Gastroesophageal sphincter (tissue), 4 donors: ENCODE measurements around the gene TMEM175. TPM values are rescaled to one million over a fixed set of nuclear protein-coding genes. Genes with fewer than 3 reads are reported as not detected.

Source experiments
- ATAC-seq: fragments of 150-250 bp; one replicate; pipeline ENCODE4 v1.9.1; 2016; ENCODE audit warnings: mild to moderate bottlenecking, moderate library complexity
- H3K27ac ChIP-seq, 4 donors: fragments of 200-600 bp; sonication (generic) in 3 of 4; 1 replicate in 3 of 4; 2 replicates in 1 of 4; pipeline ENCODE4 v1.5.1; 2016 to 2019
- H3K27me3 ChIP-seq: fragments of 200-600 bp; sonication (generic); one replicate; pipeline ENCODE4 v1.5.1; 2019
- H3K36me3 ChIP-seq, 2 donors: fragments of 200-600 bp; sonication (generic); one replicate each; pipeline ENCODE4 v1.5.1; 2019; ENCODE audit warnings: control low read depth in 1 of 2
- H3K4me1 ChIP-seq, 3 donors: fragments of 200-600 bp; sonication (generic); 1 replicate in 2 of 3; 2 replicates in 1 of 3; pipeline ENCODE4 v1.5.1; 2016 to 2019; ENCODE audit warnings: control low read depth in 2 of 3
- H3K4me3 ChIP-seq, 2 donors: fragments of 200-600 bp; sonication (generic); one replicate each; pipeline ENCODE4 v1.5.1; 2019; ENCODE audit warnings: mild to moderate bottlenecking in 1 of 2, moderate library complexity in 1 of 2
- H3K9me3 ChIP-seq, 3 donors: fragments of 200-600 bp; sonication (generic); one replicate each; pipeline ENCODE4 v1.5.1; 2017 to 2019; ENCODE audit warnings: control low read depth in 2 of 3
- EP300 ChIP-seq: sonication (generic); formaldehyde crosslinking; IDR thresholded peaks from one replicate; pipeline ENCODE4 v1.6.1; 2017; ENCODE audit warnings: antibody characterized with exemption, mild to moderate bottlenecking
- POLR2A ChIP-seq, 2 donors: fragments of 450-650 bp; IDR thresholded peaks; one replicate each; pipeline ENCODE4 v1.6.1; 2017; ENCODE audit warnings: antibody characterized with exemption in 2 of 2, mild to moderate bottlenecking in 2 of 2, moderate library complexity in 1 of 2
- POLR2AphosphoS5 ChIP-seq: sonication (generic); formaldehyde crosslinking; IDR thresholded peaks from one replicate; pipeline ENCODE4 v1.6.1; 2017; ENCODE audit warnings: antibody characterized with exemption
- WGBS, 2 donors: methylation state at CpG; one replicate each; pipeline ENCODE4 v1.1.5; 2018; ENCODE audit warnings: low coverage in 1 of 2; 5-methylcytosine and 5-hydroxymethylcytosine counted together
- total RNA-seq, 4 donors: library from RNA; depleted of rRNA; stranded (reverse); fragments of >200 nt; gene quantifications; one replicate each; pipeline ENCODE4 v1.1.0, GENCODE V29; 2016
- TF ChIP-seq, protein P1 (sequence below), 4 experiments: fragments of 200-600 bp in 2 of 4; fragments of 450-650 bp in 2 of 4; sonication (generic) in 1 of 4; IDR thresholded peaks; one replicate each; pipeline ENCODE4 v1.5.1; 2017 to 2019; ENCODE audit warnings: antibody characterized with exemption in 4 of 4, mild to moderate bottlenecking in 2 of 4, moderate library complexity in 2 of 4

The TMEM175 gene
- total RNA-seq, 4 donors from 2014 or later = 21.7 to 40.3 (median 24.2) TPM

DNA sequence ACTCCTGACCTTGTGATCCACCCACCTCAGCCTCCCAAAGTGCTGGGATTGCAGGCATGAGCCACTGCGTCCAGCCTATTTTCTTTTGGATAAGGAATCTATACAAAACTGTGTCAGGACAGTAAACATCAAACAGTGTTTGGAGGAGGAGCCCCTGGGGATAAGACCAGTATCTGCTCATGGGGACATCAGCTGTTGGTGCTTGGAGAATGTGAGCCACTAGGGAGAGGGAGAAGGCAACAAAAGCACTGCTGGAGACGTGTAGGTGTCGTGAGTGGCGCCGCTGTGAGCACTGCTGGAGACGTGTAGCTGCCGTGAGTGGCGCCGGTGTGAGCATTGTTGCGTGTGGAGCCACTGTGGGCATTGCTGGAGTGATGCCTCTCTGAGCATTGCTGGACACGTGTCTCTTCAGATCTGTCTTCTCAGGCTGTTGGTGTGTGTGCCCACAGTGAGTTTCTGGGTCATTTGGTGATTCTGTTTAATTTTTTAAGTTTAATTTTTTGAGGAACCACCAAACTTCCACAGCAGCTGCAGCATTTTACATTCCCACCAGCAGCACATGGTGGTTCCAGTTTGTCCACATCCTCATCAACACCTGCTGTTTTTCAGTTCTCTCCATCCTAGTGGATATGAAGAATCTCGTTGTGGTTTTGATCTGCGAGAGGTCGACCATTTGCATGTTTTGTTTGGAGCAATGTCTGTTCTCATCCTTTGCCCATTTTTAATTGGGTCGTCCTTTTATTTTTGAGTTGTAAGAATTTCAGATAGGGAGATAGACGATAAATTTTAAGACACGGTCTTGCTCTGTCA is 22.2 kb downstream of the TMEM175 start:
- no peak for TF ChIP-seq POLR2AphosphoS5
- TF ChIP-seq, protein P1, sequence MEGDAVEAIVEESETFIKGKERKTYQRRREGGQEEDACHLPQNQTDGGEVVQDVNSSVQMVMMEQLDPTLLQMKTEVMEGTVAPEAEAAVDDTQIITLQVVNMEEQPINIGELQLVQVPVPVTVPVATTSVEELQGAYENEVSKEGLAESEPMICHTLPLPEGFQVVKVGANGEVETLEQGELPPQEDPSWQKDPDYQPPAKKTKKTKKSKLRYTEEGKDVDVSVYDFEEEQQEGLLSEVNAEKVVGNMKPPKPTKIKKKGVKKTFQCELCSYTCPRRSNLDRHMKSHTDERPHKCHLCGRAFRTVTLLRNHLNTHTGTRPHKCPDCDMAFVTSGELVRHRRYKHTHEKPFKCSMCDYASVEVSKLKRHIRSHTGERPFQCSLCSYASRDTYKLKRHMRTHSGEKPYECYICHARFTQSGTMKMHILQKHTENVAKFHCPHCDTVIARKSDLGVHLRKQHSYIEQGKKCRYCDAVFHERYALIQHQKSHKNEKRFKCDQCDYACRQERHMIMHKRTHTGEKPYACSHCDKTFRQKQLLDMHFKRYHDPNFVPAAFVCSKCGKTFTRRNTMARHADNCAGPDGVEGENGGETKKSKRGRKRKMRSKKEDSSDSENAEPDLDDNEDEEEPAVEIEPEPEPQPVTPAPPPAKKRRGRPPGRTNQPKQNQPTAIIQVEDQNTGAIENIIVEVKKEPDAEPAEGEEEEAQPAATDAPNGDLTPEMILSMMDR (IDR thresholded peaks at IDR 0.05) = no peak
- TF ChIP-seq POLR2A (IDR thresholded peaks at IDR 0.05) = no peak
- TF ChIP-seq EP300 = no peak

DNA sequence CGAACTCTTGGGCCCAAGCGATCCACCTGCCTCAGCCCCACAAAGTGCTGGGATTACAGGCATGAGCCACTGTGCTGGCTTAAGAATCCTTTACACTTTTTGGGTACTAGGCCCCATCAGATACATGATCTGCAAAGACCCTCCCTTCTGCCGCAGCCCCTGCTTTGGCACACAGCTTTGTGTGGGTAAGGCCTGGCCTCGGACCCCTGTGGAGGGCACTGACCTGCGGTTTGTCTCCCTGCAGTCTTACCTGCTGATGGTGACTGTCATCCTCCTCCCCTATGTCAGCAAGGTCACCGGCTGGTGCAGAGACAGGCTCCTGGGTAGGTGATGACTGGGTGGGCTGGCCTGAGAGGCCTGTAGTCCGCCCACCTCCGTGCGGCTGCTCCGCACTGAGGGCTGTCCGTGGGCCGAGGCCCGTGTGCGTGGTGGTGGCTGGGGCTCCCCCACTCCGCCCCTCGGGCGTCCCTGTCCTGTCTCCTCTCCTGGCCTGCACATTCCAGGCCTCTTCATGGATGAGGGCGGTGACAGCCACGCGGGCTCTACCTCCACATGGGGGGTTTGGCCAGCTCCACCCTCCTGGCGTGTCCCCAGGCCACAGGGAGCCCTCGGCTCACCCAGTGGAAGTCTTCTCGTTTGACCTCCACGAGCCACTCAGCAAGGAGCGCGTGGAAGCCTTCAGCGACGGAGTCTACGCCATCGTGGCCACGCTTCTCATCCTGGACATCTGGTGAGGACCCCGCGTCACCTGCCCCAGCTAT is 23.1 kb downstream of the TMEM175 start:
- no peaks in the 10 kb centered on the region for H3K27me3 ChIP-seq
- no peaks in the 10 kb centered on the region for H3K4me1 ChIP-seq
- peaks cover 0 to 96% of the 10 kb centered on the region in 2 donors for H3K36me3 ChIP-seq
- no peak for ATAC-seq
- no peak overlapping the region for H3K4me3 ChIP-seq
- H3K9me3 ChIP-seq = no peaks in the 10 kb centered on the region
- no peak overlapping the region for H3K27ac ChIP-seq
- 86 to 97% methylated on average over 3 to 4 of the region's 33 CpGs for WGBS, 2 donors
- TF ChIP-seq POLR2AphosphoS5 = no peak

More for the DNA sequence above, 22.2 kb downstream of the TMEM175 start:
- Histone ChIP-seq H3K9me3 (no peaks in the 10 kb centered on the region), H3K4me3 (no peak overlapping the region), H3K27ac (no peak overlapping the region), H3K4me1 (no peaks in the 10 kb centered on the region), H3K27me3 (no peaks in the 10 kb centered on the region), H3K36me3 (peaks cover 0 to 87% of the 10 kb centered on the region in 2 donors)
- no peak for ATAC-seq
- 88 to 94% methylated on average over 12 to 16 of the region's 17 CpGs for WGBS, 2 donors

DNA sequence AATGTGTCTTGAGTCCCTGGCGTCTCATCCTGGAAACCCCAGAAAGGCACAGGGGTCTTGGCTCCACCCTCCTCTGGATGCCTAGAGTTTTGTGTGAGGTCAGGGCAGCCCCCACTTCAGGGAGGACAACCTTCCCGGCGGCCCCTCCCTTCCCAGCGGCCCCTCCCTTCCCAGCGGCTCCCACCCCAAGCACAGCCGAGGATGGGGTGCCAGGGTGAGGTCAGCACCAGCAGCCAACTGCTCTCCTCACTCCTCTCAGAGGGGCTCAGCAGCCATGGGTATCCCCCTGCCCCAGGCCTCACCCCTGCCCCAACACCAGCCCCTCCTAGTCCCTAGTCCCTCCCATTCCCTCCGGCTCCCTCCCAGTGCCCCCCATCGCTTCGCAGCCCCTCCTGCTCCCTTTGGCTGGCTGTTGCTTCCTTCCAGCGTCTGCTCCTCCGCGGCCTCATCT is 23.7 kb downstream of the TMEM175 start:
- H3K36me3 ChIP-seq = peaks cover 0 to 98% of the 10 kb centered on the region in 2 donors
- WGBS, 2 donors = 80 to 95% methylated on average over 6 to 7 of the region's 12 CpGs
- ATAC-seq = no peak

DNA sequence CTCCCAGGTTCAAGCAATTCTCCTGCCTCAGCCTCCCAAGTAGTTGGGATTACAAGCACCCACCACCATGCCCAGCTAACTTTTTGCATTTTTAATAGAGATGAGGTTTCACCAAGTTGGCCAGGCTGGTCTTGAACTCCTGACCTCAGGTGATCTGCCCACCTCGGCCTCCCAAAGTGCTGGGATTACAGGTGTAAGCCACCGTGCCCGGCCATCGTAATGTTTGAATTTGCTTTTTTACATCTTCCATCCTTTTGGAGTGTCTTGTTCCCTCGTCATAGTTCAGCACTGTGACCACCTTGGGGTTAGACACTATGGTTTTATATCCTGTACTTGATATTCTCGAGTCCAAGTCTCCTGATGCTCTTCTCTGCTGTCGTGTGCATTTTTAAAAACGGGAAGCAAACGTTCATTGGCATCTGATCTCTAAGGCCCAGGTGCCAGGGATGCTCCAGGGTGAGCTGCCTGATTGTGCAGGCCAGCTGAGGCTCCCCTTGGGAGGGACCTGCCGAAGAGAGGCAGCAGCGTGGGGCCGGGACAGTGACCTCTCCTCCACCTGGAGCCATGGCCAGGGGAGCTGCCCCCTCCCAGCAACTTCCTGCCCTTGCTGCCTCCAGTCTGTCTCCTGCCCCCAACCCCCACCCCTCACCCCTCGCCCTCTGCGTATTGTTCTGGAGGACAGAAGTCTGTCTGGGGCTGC is 24.4 kb downstream of the TMEM175 start:
- Histone ChIP-seq H3K36me3 (peaks cover 0 to 98% of the 10 kb centered on the region in 2 donors), H3K27ac (no peak overlapping the region), H3K4me1 (no peaks in the 10 kb centered on the region), H3K4me3 (no peak overlapping the region), H3K9me3 (no peaks in the 10 kb centered on the region), H3K27me3 (no peaks in the 10 kb centered on the region)
- TF ChIP-seq POLR2A (IDR thresholded peaks at IDR 0.05) (no peak), POLR2AphosphoS5 (no peak), EP300 (no peak)
- TF ChIP-seq, protein P1 (IDR thresholded peaks at IDR 0.05) = no peak
- no peak for ATAC-seq
- WGBS, 2 donors = 76% methylated on average over 9 of the region's 14 CpGs; no CpG with 5 or more reads in 1 of the 2 donors

More for the DNA sequence above, 23.7 kb downstream of the TMEM175 start:
- H3K4me3 ChIP-seq = no peak overlapping the region
- TF ChIP-seq POLR2A (IDR thresholded peaks at IDR 0.05) (no peak), EP300 (no peak), POLR2AphosphoS5 (no peak)
- TF ChIP-seq, protein P1 (IDR thresholded peaks at IDR 0.05) = no peak
- no peaks in the 10 kb centered on the region for H3K4me1 ChIP-seq
- H3K9me3 ChIP-seq = no peaks in the 10 kb centered on the region
- no peak overlapping the region for H3K27ac ChIP-seq
- no peaks in the 10 kb centered on the region for H3K27me3 ChIP-seq

DNA sequence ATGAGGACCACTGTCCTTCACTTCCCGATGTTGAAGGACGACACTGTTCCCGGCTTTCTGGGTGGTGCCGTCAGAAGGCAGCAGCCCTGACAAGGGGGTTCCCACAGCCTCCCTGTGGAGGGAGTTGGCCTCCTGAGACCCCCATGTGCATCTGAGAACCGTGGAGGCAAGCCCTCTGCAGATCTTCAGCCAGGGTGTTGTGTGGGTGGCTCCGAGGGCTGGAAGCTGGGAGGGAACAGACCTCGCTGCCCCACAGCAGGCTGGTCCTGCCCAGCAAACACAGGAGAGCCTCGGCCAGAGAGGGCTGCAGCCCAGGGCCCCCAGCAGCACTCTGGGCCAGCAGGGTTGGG is 24.9 kb downstream of the TMEM175 start:
- no peak for ATAC-seq
- Histone ChIP-seq H3K4me1 (no peaks in the 10 kb centered on the region), H3K27ac (no peak overlapping the region), H3K4me3 (no peak overlapping the region), H3K27me3 (no peaks in the 10 kb centered on the region), H3K9me3 (no peaks in the 10 kb centered on the region), H3K36me3 (peaks cover 0 to 98% of the 10 kb centered on the region in 2 donors)
- WGBS, 2 donors = no CpG with 5 or more reads among the region's 8 CpGs
- TF ChIP-seq EP300 (no peak), POLR2AphosphoS5 (no peak), POLR2A (IDR thresholded peaks at IDR 0.05) (no peak)
- TF ChIP-seq, protein P1 (IDR thresholded peaks at IDR 0.05) = no peak
